OCI-LY7 (cell line): ENCODE results near the gene NRSN2. TPM values are rescaled to one million over a fixed set of nuclear protein-coding genes. Genes with fewer than 3 reads are reported as not detected.
"Not testable (repeated sequence)": the region's sequence is repeated elsewhere in the genome, so short reads cannot be mapped to it uniquely, and the experiment has no call there.

ENCODE experiments used
- BruUV-seq: library from RNA; stranded (reverse); fragments of 400-500 nt; replicated peaks from 2 replicates; lab custom pipeline; 2021; lab: Mats Ljungman, UMichigan
- CTCF ChIA-PET: fragments of 300-600 bp; sonication (Branson Sonifier 250); formaldehyde crosslinking; loops from one replicate; lab custom pipeline; 2022; ENCODE audit warnings: antibody characterized with exemption; ENCODE audit not compliant: unreplicated experiment; lab: Charles Lee
- POLR2A ChIA-PET: fragments of 300-600 bp; sonication (Branson Sonifier 250); formaldehyde crosslinking; loops from one replicate; lab custom pipeline; 2022; ENCODE audit warnings: antibody characterized with exemption; lab: Charles Lee
- DNase-seq: peaks from one replicate; pipeline ENCODE4 v3.0.0-alpha.2; 2015; ENCODE audit warnings: low spot score
- H2AFZ ChIP-seq: fragments of 200-600 bp; sonication (generic), shearing (Covaris generic); 2 replicates; pipeline ENCODE4 v1.6.1; 2014; ENCODE audit warnings: mild to moderate bottlenecking, antibody characterized with exemption, low read length, moderate library complexity
- H3K27ac ChIP-seq: fragments of 200-600 bp; sonication (generic); 2 replicates; pipeline ENCODE4 v1.5.1; 2014; ENCODE audit warnings: mixed run types, low read depth, mild to moderate bottlenecking, moderate library complexity, low read length, inconsistent platforms; ENCODE audit not compliant: poor library complexity, severe bottlenecking
- H3K36me3 ChIP-seq: fragments of 200-600 bp; sonication (generic); 2 replicates; pipeline ENCODE4 v1.6.1; 2014; ENCODE audit warnings: mild to moderate bottlenecking, antibody characterized with exemption, low read length, moderate library complexity, mixed read lengths; ENCODE audit not compliant: insufficient read depth
- H3K4me1 ChIP-seq: fragments of 200-600 bp; sonication (generic); 2 replicates; pipeline ENCODE4 v1.5.1; 2014; ENCODE audit warnings: mild to moderate bottlenecking, low read length; ENCODE audit not compliant: insufficient read depth, poor library complexity, severe bottlenecking
- H3K4me2 ChIP-seq: fragments of 200-600 bp; sonication (generic); 2 replicates; pipeline ENCODE4 v1.6.1; 2014; ENCODE audit warnings: mild to moderate bottlenecking, low read length
- H3K4me3 ChIP-seq: fragments of 200-600 bp; sonication (generic); 2 replicates; pipeline ENCODE4 v1.5.1; 2014; ENCODE audit warnings: mild to moderate bottlenecking, low read depth, low read length; ENCODE audit not compliant: poor library complexity, severe bottlenecking
- H3K79me2 ChIP-seq: fragments of 200-600 bp; sonication (generic); 2 replicates; pipeline ENCODE4 v1.6.1; 2016; ENCODE audit warnings: low read depth, mild to moderate bottlenecking, low read length, moderate library complexity, mixed read lengths; ENCODE audit not compliant: insufficient read depth
- H3K9me2 ChIP-seq: fragments of 200-600 bp; sonication (generic); 2 replicates; pipeline ENCODE4 v1.6.1; 2016; ENCODE audit warnings: mild to moderate bottlenecking, low read length, mixed read lengths; ENCODE audit not compliant: insufficient read depth
- H3K9me3 ChIP-seq: fragments of 200-600 bp; sonication (generic); 2 replicates; pipeline ENCODE4 v1.6.1; 2014; ENCODE audit warnings: mild to moderate bottlenecking, mixed run types, low read length, mixed read lengths
- H4K20me1 ChIP-seq: fragments of 200-600 bp; sonication (generic); 2 replicates; pipeline ENCODE4 v1.6.1; 2014; ENCODE audit warnings: mild to moderate bottlenecking, antibody characterized with exemption, low read length, moderate library complexity, mixed read lengths; ENCODE audit not compliant: insufficient read depth
- CTCF ChIP-seq: fragments of 200-600 bp; sonication (generic); conservative IDR thresholded peaks from 2 replicates; pipeline ENCODE4 v1.5.1; 2014; ENCODE audit warnings: mild to moderate bottlenecking, antibody characterized with exemption, low read length, moderate library complexity, mixed read lengths
- EZH2phosphoT487 ChIP-seq: fragments of 200-600 bp; sonication (generic); IDR thresholded peaks from 2 replicates; pipeline ENCODE4 v1.6.1; 2018; ENCODE audit warnings: low read depth, borderline replicate concordance, mild to moderate bottlenecking, mixed run types, antibody characterized with exemption, low read length, moderate library complexity, mixed read lengths
- intact Hi-C: fragments of 100-400 bp; cut with micrococcal nuclease; formaldehyde crosslinking; loops from one replicate; pipeline ENCODE4 v1.10.0; 2022; ENCODE audit not compliant: unreplicated experiment
- total RNA-seq, 2 experiments: library from RNA; depleted of rRNA in 1 of 2; stranded (reverse); fragments of >200 nt in 1 of 2; shearing (Covaris generic) in 1 of 2; gene quantifications; 2 replicates each; pipeline ENCODE4 v1.2.3, GENCODE V29; 2014 to 2022

NRSN2 gene
- total RNA-seq, 2 experiments from 2014 or later: 0.32 to 0.86 TPM

- Histone ChIP-seq H3K4me1 (peaks cover 40% of the 10 kb centered on the region), H3K36me3 (no peaks in the 10 kb centered on the region), H2AFZ (no peak overlapping the region), H4K20me1 (no peaks in the 10 kb centered on the region), H3K4me3 (no peak overlapping the region), H3K4me2 (no peak overlapping the region), H3K79me2 (no peaks in the 10 kb centered on the region), H3K27ac (no peak overlapping the region), H3K9me3 (no peaks in the 10 kb centered on the region), H3K9me2 (no peaks in the 10 kb centered on the region)
- TF ChIP-seq EZH2phosphoT487: no peak
- TF ChIP-seq CTCF: no peak
- no TSS peak for BruUV-seq
- POLR2A ChIA-PET: interaction anchor here (4.7 kb wide), 1 partner anchor 13 kb away, joined by 32 read pairs; no protein-coding TSS in a partner anchor
- intact Hi-C loops: no loop called here
- CTCF ChIA-PET: no interaction called here
- no peak for DNase-seq
These were observed 28.5 kb downstream of the NRSN2 start for GRCh38 chr20:375265-375889.

- Histone ChIP-seq H3K36me3 (no peaks in the 10 kb centered on the region), H3K9me2 (no peaks in the 10 kb centered on the region), H3K4me1 (peaks cover 40% of the 10 kb centered on the region), H3K4me2 (no peak overlapping the region), H3K79me2 (0 out of 2 replicates have a peak, but pooled peaks cover under 1% of the 10 kb centered on the region), H2AFZ (no peak overlapping the region), H3K9me3 (no peaks in the 10 kb centered on the region), H3K27ac (no peak overlapping the region), H4K20me1 (no peaks in the 10 kb centered on the region), H3K4me3 (no peak overlapping the region)
- POLR2A ChIA-PET: interaction anchor here (1.1 kb wide), 1 partner anchor 105 kb away, joined by 3 read pairs; no protein-coding TSS in a partner anchor
- intact Hi-C loops: no loop called here
- BruUV-seq: no TSS peak
- TF ChIP-seq EZH2phosphoT487 (no peak), CTCF (no peak)
- CTCF ChIA-PET: no interaction called here
- no peak for DNase-seq
These were observed 29.2 kb downstream of the NRSN2 start for GRCh38 chr20:376089-376488.

GRCh38 chr20:376750-377149 lies 29.8 kb downstream of the NRSN2 start:
- TF ChIP-seq CTCF (no peak), EZH2phosphoT487 (no peak)
- Histone ChIP-seq H2AFZ (no peak overlapping the region), H3K4me3 (no peak overlapping the region), H3K9me3 (no peaks in the 10 kb centered on the region), H3K9me2 (no peaks in the 10 kb centered on the region), H3K79me2 (0 out of 2 replicates have a peak, but pooled peaks cover 7% of the 10 kb centered on the region), H3K4me2 (no peak overlapping the region), H4K20me1 (no peaks in the 10 kb centered on the region), H3K27ac (no peak overlapping the region), H3K36me3 (no peaks in the 10 kb centered on the region), H3K4me1 (peaks cover 36% of the 10 kb centered on the region)
- CTCF ChIA-PET: no interaction called here
- POLR2A ChIA-PET: interaction anchor here (1.0 to 1.2 kb wide), 4 partner anchors 14 to 105 kb away, joined by 3 to 6 read pairs (median 3); no protein-coding TSS in a partner anchor
- DNase-seq: no peak
- BruUV-seq: no TSS peak
- intact Hi-C loops: no loop called here

DNA sequence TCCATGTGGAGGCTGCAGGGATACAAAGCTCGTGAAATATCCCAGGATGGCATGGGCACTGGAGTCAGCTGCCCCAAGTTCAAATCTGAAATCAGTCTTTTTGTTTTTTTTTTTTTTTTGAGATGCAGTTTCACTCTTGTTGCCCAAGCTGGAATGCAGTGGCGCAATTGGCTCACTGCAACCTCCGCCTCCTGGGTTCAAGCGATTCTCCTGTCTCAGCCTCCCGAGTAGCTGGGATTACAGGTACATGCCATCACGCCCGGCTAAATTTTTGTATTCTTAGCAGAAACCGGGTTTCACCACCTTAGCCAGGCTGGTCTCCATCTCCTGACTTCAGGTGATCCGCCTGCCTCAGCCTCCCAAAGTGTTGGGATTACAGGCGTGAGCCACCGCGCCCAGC lies 30.7 kb downstream of the NRSN2 start:
- not testable (repeated sequence) for H3K4me2 ChIP-seq

More for the DNA sequence above, 30.7 kb downstream of the NRSN2 start:
- peaks cover 36% of the 10 kb centered on the region for H3K4me1 ChIP-seq
- H3K4me3 ChIP-seq, BruUV-seq, intact Hi-C loops, H2AFZ ChIP-seq, H3K36me3 ChIP-seq, H3K9me2 ChIP-seq, H3K9me3 ChIP-seq, DNase-seq, H4K20me1 ChIP-seq, H3K27ac ChIP-seq: not testable (repeated sequence)
- CTCF ChIA-PET: interaction anchor here (0.6 kb wide), 1 partner anchor 268 kb away, joined by 4 read pairs; no protein-coding TSS in a partner anchor
- peaks cover 13% of the 10 kb centered on the region for H3K79me2 ChIP-seq
- POLR2A ChIA-PET: interaction anchor here (0.6 to 1.2 kb wide), 4 partner anchors 15 to 53 kb away, joined by 3 to 6 read pairs (median 3); no protein-coding TSS in a partner anchor
